OCI-LY3 (cell line): ENCODE measurements around the gene AACS.

Source experiments
- H2AFZ ChIP-seq: fragments of 200-600, 300-600 bp; shearing (Covaris generic); 2 replicates; pipeline ENCODE4 v1.6.0; 2014; ENCODE audit warnings: antibody characterized with exemption, low read depth, low read length
- H3K27ac ChIP-seq: fragments of 200-600, 300-600 bp; sonication (generic); 2 replicates; pipeline ENCODE4 v1.5.1; 2014; ENCODE audit warnings: mild to moderate bottlenecking, low read length, moderate library complexity, mixed read lengths
- H3K27me3 ChIP-seq: fragments of 200-600, 300-600 bp; sonication (generic); 2 replicates; pipeline ENCODE4 v1.6.1; 2014; ENCODE audit warnings: low read depth, low read length, mixed read lengths
- H3K36me3 ChIP-seq: fragments of 200-600, 300-600 bp; sonication (generic); replicated peaks from 2 replicates; pipeline ENCODE3; 2014; ENCODE audit warnings: low read depth, low read length, mixed read lengths
- H3K4me1 ChIP-seq: fragments of 300-600, 200-600 bp; sonication (generic); 2 replicates; pipeline ENCODE4 v1.6.1; 2014; ENCODE audit warnings: low read length, mixed read lengths
- H3K4me2 ChIP-seq: fragments of 200-600, 300-600 bp; sonication (generic); 2 replicates; pipeline ENCODE4 v1.6.1; 2014; ENCODE audit warnings: low read length, mixed read lengths
- H3K4me3 ChIP-seq: fragments of 300-600, 200-600 bp; sonication (generic); 2 replicates; pipeline ENCODE4 v1.5.1; 2014; ENCODE audit warnings: antibody characterized with exemption, mild to moderate bottlenecking, low read length, moderate library complexity
- H3K79me2 ChIP-seq: fragments of 300-600, 200-600 bp; shearing (Covaris generic); 2 replicates; pipeline ENCODE4 v1.6.1; 2014; ENCODE audit warnings: mild to moderate bottlenecking, low read length, mixed read lengths
- H3K9ac ChIP-seq: fragments of 300-600, 200-600 bp; shearing (Covaris generic); 2 replicates; pipeline ENCODE4 v1.6.0; 2014; ENCODE audit warnings: mild to moderate bottlenecking, low read length, moderate library complexity
- H3K9me3 ChIP-seq: fragments of 200-600, 300-600 bp; shearing (Covaris generic); 2 replicates; pipeline ENCODE4 v1.6.1; 2014; ENCODE audit warnings: low read length, mixed read lengths; ENCODE audit not compliant: insufficient read depth
- H4K20me1 ChIP-seq: fragments of 200-600, 300-600 bp; sonication (generic); 2 replicates; pipeline ENCODE4 v1.6.1; 2016; ENCODE audit warnings: low read length, mixed read lengths; ENCODE audit not compliant: insufficient read depth
- EZH2phosphoT487 ChIP-seq: fragments of 200-600 bp; shearing (Covaris generic); IDR thresholded peaks from 2 replicates; pipeline ENCODE4 v1.6.1; 2018; ENCODE audit warnings: antibody characterized with exemption, mixed run types, low read depth
- TF ChIP-seq, protein P1 (sequence below): fragments of 200-600, 300-600 bp; sonication (generic); IDR thresholded peaks from 2 replicates; pipeline ENCODE4 v1.5.1; 2014; ENCODE audit warnings: antibody characterized with exemption, low read length, low read depth

AACS gene

GRCh38 chr12:125113789-125114188 is 48.6 kb downstream of the AACS start:
- Histone ChIP-seq H3K27me3 (no peaks in the 10 kb centered on the region), H4K20me1 (no peaks in the 10 kb centered on the region), H2AFZ (no peak overlapping the region), H3K36me3 (peaks cover 7% of the 10 kb centered on the region), H3K4me2 (no peak overlapping the region), H3K9ac (no peak overlapping the region), H3K4me1 (no peaks in the 10 kb centered on the region), H3K9me3 (no peaks in the 10 kb centered on the region), H3K27ac (no peak overlapping the region), H3K79me2 (no peaks in the 10 kb centered on the region), H3K4me3 (no peak overlapping the region)
- no peak for TF ChIP-seq EZH2phosphoT487
- TF ChIP-seq, protein P1, sequence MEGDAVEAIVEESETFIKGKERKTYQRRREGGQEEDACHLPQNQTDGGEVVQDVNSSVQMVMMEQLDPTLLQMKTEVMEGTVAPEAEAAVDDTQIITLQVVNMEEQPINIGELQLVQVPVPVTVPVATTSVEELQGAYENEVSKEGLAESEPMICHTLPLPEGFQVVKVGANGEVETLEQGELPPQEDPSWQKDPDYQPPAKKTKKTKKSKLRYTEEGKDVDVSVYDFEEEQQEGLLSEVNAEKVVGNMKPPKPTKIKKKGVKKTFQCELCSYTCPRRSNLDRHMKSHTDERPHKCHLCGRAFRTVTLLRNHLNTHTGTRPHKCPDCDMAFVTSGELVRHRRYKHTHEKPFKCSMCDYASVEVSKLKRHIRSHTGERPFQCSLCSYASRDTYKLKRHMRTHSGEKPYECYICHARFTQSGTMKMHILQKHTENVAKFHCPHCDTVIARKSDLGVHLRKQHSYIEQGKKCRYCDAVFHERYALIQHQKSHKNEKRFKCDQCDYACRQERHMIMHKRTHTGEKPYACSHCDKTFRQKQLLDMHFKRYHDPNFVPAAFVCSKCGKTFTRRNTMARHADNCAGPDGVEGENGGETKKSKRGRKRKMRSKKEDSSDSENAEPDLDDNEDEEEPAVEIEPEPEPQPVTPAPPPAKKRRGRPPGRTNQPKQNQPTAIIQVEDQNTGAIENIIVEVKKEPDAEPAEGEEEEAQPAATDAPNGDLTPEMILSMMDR, result no peak

DNA sequence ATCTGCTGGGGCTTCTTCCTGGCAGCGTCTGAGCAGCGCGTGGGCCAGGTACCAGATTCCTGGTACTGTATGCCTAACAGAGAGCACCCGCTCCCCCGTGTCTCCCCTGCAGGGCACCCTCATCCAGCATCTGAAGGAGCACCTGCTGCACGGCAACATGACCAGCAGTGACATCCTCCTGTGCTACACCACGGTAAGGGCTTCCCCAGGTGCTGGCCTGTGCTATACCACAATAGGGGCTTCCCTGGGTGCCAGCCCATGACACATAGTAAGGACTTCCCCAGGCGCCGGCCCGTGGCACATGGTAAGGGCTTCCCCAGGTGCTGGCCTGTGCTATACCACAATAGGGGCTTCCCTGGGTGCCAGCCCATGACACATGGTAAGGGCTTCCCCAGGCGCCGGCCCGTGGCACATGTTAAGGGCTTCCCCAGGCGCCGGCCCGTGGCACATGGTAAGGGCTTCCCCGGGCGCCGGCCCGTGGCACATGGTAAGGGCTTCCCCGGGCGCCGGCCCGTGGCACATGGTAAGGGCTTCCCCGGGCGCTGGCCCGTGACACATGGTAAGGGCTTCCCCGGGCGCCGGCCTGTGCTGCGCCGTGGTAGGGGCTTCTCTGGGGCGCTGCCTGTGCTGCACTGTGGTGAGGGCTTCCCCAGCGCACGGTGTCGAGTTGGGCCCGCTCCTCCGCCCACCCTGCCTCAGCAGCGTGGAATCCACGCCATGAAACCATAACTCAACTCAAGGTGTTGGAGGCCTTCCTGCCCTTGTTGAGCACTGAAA is 49.3 kb downstream of the AACS start:
- Histone ChIP-seq H3K4me1 (no peaks in the 10 kb centered on the region), H3K27me3 (no peaks in the 10 kb centered on the region), H3K36me3 (peaks cover 7% of the 10 kb centered on the region), H4K20me1 (no peaks in the 10 kb centered on the region), H3K9ac (no peak overlapping the region), H3K27ac (no peak overlapping the region), H2AFZ (no peak overlapping the region), H3K79me2 (no peaks in the 10 kb centered on the region), H3K9me3 (no peaks in the 10 kb centered on the region), H3K4me3 (no peak overlapping the region), H3K4me2 (no peak overlapping the region)
- no peak for TF ChIP-seq EZH2phosphoT487
- TF ChIP-seq, protein P1, result no peak

DNA sequence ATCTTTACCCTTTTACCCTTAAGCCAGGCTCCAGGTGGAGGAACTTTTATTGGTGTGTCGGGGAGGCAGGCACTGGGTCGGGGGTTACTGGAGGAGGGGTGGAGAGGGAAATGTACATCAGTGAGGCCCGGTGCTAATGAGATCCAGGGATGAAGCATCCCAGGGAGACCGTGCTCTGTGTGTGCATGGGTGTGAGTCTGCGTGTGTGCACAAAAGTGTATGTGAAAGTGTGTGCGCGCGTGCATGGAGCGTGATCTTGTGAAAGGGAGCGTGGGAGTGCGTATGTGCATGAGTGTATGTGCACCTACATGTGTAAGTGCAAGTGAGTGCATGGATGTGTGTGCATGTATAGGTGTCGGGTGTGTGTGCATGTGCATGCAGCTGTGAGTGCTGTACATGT is 55.3 kb downstream of the AACS start:
- no peaks in the 10 kb centered on the region for H3K79me2 ChIP-seq
- no peak overlapping the region for H3K4me3 ChIP-seq
- TF ChIP-seq, protein P1, result no peak
- no peak for TF ChIP-seq EZH2phosphoT487
- no peaks in the 10 kb centered on the region; the same call in 1 of the 2 replicates for H4K20me1 ChIP-seq
- no peak overlapping the region for H3K27ac ChIP-seq
- no peaks in the 10 kb centered on the region for H3K9me3 ChIP-seq
- H3K27me3 ChIP-seq, result no peaks in the 10 kb centered on the region
- H2AFZ ChIP-seq, result no peak overlapping the region
- no peak overlapping the region for H3K4me2 ChIP-seq
- H3K36me3 ChIP-seq, result no peaks in the 10 kb centered on the region
- no peak overlapping the region for H3K9ac ChIP-seq
- H3K4me1 ChIP-seq, result peaks cover 7% of the 10 kb centered on the region

DNA sequence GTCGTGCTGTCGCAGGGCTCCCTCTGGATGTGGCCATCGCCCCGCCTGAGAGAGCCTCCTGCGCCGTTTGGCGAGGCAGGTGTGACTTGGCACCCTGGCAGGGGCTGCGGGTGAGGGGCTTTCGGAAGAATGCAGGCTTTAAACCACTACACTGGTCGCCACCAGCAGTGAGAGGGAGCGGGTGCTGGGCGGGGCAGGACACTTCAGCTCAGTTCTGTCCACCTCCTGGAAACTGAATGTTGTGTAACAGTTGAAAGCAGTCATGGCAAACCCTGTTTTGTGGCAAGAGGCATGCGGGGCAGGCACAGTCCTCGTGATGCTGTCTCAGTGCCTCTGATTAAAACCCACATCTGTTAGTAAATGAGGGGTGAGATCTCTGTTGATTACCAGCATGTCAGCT is 55.9 kb downstream of the AACS start:
- no peaks in the 10 kb centered on the region for H3K9me3 ChIP-seq
- no peak overlapping the region for H3K9ac ChIP-seq
- no peaks in the 10 kb centered on the region for H3K27me3 ChIP-seq
- H3K79me2 ChIP-seq, result no peaks in the 10 kb centered on the region
- no peak for TF ChIP-seq EZH2phosphoT487
- TF ChIP-seq, protein P1, result no peak
- H2AFZ ChIP-seq, result no peak overlapping the region
- H3K4me1 ChIP-seq, result peaks cover 7% of the 10 kb centered on the region
- H3K36me3 ChIP-seq, result no peaks in the 10 kb centered on the region
- no peak overlapping the region for H3K4me3 ChIP-seq
- no peaks in the 10 kb centered on the region; the same call in 1 of the 2 replicates for H4K20me1 ChIP-seq
- no peak overlapping the region for H3K27ac ChIP-seq
- H3K4me2 ChIP-seq, result no peak overlapping the region
